Measurements from ENCODE around the gene IMPG1.

- TF ChIP-seq CTCF (IDR thresholded peaks at IDR 0.05) = no peak
- TF ChIP-seq EZH2phosphoT487 (IDR thresholded peaks at IDR 0.05) = no peak
- no peak for TF ChIP-seq EZH2 (IDR thresholded peaks at IDR 0.05)
Measured at GRCh38 chr6:76073281-76073680, 819 bp upstream of the IMPG1 start.
